HepG2 (cell line): ENCODE results near the gene IRF1. TPM values are rescaled to one million over a fixed set of nuclear protein-coding genes. Genes with fewer than 3 reads are reported as not detected.
A peak's percentile ranks its signal among the peaks of the same experiment; 100 is the strongest.

ENCODE experiments used
- KDM5B ChIP-seq: sonication (generic); formaldehyde crosslinking; IDR thresholded peaks from 2 replicates; pipeline ENCODE4 v1.4.0; 2020; ENCODE audit warnings: missing genetic modification reagents, mild to moderate bottlenecking, borderline replicate concordance
- polyA plus RNA-seq, 8 experiments: library from polyadenylated mRNA; depleted of rRNA in 3 of 8; stranded (reverse) in 7 of 8; unstranded in 1 of 8; fragments of >200 nt; fragmentation: Illumina TruSeq in 4 of 8; extraction: Trizol in 4 of 8; gene quantifications; 2 replicates each; pipeline versions ENCODE4 v1.2.1 to v1.2.3, GENCODE V29; 2011 to 2016; ENCODE audit warnings: low read depth in 4 of 8, missing spikeins in 1 of 8, mixed read lengths in 1 of 8; ENCODE audit not compliant: insufficient read depth in 1 of 8
- total RNA-seq, 5 experiments: library from RNA; depleted of rRNA; stranded (reverse); fragments of >200 nt; fragmentation: Illumina TruSeq; extraction: Trizol; gene quantifications; 2 replicates each; pipeline ENCODE4 v1.2.3, GENCODE V29; 2016; ENCODE audit warnings: low read depth in 1 of 5
- TF ChIP-seq, protein P1 (sequence below): sonication (generic); formaldehyde crosslinking; IDR thresholded peaks from 2 replicates; pipeline ENCODE4 v1.4.0; 2020; ENCODE audit warnings: mild to moderate bottlenecking, missing genetic modification reagents
- TF ChIP-seq, protein P2 (sequence below): sonication (generic); formaldehyde crosslinking; IDR thresholded peaks from 2 replicates; pipeline ENCODE4 v1.5.0; 2020; ENCODE audit warnings: mild to moderate bottlenecking, missing genetic modification reagents, borderline replicate concordance
- TF ChIP-seq, protein P3 (sequence below): sonication (generic); formaldehyde crosslinking; IDR thresholded peaks from 2 replicates; pipeline ENCODE4 v1.8.0; 2022; ENCODE audit warnings: mild to moderate bottlenecking, missing genetic modification reagents
- TF ChIP-seq, protein P4 (sequence below): sonication (generic); formaldehyde crosslinking; IDR thresholded peaks from 2 replicates; pipeline ENCODE4 v1.9.0; 2021; ENCODE audit warnings: mild to moderate bottlenecking, missing genetic modification reagents
- TF ChIP-seq, protein P5 (sequence below): sonication (generic); formaldehyde crosslinking; IDR thresholded peaks from 2 replicates; pipeline ENCODE4 v1.4.0; 2020; ENCODE audit warnings: missing genetic modification reagents
- TF ChIP-seq, protein P6 (sequence below): IDR thresholded peaks from 2 replicates; pipeline ENCODE4 v1.6.1; 2016; ENCODE audit warnings: low read depth
- TF ChIP-seq, protein P7 (sequence below): sonication (generic); formaldehyde crosslinking; IDR thresholded peaks from 2 replicates; pipeline ENCODE4 v1.5.1; 2020; ENCODE audit warnings: mild to moderate bottlenecking, missing genetic modification reagents, moderate library complexity

Gene IRF1
- total and polyA plus RNA-seq, 2 of the 13 experiments (the other 11 are each of a cell fraction or from before 2014, with no cell fraction given): 4.1 to 8.8 TPM

DNA sequence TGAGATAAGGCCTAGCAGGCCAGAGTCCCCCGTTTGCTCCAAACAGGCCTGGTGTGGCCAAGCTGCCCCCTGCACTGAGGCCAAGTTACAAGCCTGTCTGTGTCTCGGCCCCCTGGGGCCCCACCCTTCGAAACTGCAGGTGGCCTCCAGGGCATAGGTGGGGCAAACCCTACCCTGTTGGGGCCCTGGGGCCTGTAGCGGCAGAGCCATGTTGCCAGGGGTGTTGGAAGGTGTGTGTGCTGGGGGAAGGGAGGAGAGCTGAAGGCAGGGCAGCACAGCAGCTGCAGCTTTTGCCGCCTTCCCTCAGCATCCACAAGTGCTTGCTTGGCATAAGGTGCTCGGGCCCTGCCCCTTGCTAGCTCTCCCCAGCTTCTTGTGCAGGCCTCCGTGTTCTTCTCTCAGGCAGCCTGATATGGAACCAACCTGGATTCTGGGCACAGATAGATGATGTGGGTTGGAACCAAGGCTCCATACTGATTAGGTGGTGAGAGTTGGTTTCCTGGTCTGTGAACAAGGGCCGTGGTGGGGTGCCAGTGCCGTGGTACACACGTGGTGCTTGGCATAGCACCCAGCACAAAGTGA lies 12.7 kb downstream of the IRF1 start (continued):
- TF ChIP-seq, protein P1, sequence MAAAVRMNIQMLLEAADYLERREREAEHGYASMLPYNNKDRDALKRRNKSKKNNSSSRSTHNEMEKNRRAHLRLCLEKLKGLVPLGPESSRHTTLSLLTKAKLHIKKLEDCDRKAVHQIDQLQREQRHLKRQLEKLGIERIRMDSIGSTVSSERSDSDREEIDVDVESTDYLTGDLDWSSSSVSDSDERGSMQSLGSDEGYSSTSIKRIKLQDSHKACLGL: 0 out of 2 replicates have a peak, but pooled peaks have one; percentile 46
- TF ChIP-seq, protein P2, sequence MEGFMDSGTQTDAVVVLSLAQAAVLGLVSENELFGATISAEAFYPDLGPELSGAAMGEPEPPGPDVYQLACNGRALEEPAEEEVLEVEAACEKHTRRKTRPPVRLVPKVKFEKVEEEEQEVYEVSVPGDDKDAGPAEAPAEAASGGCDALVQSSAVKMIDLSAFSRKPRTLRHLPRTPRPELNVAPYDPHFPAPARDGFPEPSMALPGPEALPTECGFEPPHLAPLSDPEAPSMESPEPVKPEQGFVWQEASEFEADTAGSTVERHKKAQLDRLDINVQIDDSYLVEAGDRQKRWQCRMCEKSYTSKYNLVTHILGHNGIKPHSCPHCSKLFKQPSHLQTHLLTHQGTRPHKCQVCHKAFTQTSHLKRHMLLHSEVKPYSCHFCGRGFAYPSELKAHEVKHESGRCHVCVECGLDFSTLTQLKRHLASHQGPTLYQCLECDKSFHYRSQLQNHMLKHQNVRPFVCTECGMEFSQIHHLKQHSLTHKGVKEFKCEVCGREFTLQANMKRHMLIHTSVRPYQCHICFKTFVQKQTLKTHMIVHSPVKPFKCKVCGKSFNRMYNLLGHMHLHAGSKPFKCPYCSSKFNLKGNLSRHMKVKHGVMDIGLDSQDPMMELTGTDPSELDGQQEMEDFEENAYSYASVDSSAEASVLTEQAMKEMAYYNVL (CRISPR knock-in tag): peak; percentile 55; the same call in 1 of the 2 replicates
- TF ChIP-seq, protein P3, sequence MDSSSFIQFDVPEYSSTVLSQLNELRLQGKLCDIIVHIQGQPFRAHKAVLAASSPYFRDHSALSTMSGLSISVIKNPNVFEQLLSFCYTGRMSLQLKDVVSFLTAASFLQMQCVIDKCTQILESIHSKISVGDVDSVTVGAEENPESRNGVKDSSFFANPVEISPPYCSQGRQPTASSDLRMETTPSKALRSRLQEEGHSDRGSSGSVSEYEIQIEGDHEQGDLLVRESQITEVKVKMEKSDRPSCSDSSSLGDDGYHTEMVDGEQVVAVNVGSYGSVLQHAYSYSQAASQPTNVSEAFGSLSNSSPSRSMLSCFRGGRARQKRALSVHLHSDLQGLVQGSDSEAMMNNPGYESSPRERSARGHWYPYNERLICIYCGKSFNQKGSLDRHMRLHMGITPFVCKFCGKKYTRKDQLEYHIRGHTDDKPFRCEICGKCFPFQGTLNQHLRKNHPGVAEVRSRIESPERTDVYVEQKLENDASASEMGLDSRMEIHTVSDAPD (CRISPR knock-in tag): 0 out of 2 replicates have a peak, but pooled peaks have one; percentile 36
- TF ChIP-seq, protein P4, sequence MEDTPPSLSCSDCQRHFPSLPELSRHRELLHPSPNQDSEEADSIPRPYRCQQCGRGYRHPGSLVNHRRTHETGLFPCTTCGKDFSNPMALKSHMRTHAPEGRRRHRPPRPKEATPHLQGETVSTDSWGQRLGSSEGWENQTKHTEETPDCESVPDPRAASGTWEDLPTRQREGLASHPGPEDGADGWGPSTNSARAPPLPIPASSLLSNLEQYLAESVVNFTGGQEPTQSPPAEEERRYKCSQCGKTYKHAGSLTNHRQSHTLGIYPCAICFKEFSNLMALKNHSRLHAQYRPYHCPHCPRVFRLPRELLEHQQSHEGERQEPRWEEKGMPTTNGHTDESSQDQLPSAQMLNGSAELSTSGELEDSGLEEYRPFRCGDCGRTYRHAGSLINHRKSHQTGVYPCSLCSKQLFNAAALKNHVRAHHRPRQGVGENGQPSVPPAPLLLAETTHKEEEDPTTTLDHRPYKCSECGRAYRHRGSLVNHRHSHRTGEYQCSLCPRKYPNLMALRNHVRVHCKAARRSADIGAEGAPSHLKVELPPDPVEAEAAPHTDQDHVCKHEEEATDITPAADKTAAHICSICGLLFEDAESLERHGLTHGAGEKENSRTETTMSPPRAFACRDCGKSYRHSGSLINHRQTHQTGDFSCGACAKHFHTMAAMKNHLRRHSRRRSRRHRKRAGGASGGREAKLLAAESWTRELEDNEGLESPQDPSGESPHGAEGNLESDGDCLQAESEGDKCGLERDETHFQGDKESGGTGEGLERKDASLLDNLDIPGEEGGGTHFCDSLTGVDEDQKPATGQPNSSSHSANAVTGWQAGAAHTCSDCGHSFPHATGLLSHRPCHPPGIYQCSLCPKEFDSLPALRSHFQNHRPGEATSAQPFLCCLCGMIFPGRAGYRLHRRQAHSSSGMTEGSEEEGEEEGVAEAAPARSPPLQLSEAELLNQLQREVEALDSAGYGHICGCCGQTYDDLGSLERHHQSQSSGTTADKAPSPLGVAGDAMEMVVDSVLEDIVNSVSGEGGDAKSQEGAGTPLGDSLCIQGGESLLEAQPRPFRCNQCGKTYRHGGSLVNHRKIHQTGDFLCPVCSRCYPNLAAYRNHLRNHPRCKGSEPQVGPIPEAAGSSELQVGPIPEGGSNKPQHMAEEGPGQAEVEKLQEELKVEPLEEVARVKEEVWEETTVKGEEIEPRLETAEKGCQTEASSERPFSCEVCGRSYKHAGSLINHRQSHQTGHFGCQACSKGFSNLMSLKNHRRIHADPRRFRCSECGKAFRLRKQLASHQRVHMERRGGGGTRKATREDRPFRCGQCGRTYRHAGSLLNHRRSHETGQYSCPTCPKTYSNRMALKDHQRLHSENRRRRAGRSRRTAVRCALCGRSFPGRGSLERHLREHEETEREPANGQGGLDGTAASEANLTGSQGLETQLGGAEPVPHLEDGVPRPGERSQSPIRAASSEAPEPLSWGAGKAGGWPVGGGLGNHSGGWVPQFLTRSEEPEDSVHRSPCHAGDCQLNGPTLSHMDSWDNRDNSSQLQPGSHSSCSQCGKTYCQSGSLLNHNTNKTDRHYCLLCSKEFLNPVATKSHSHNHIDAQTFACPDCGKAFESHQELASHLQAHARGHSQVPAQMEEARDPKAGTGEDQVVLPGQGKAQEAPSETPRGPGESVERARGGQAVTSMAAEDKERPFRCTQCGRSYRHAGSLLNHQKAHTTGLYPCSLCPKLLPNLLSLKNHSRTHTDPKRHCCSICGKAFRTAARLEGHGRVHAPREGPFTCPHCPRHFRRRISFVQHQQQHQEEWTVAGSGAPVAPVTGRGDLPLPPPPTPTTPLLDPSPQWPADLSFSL (CRISPR knock-in tag): no peak
- TF ChIP-seq, protein P5, sequence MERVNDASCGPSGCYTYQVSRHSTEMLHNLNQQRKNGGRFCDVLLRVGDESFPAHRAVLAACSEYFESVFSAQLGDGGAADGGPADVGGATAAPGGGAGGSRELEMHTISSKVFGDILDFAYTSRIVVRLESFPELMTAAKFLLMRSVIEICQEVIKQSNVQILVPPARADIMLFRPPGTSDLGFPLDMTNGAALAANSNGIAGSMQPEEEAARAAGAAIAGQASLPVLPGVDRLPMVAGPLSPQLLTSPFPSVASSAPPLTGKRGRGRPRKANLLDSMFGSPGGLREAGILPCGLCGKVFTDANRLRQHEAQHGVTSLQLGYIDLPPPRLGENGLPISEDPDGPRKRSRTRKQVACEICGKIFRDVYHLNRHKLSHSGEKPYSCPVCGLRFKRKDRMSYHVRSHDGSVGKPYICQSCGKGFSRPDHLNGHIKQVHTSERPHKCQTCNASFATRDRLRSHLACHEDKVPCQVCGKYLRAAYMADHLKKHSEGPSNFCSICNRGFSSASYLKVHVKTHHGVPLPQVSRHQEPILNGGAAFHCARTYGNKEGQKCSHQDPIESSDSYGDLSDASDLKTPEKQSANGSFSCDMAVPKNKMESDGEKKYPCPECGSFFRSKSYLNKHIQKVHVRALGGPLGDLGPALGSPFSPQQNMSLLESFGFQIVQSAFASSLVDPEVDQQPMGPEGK (CRISPR knock-in tag): peak; percentile 81
- peak; percentile 69; the same call in 1 of the 2 replicates for TF ChIP-seq KDM5B (CRISPR knock-in tag)
- TF ChIP-seq, protein P6, sequence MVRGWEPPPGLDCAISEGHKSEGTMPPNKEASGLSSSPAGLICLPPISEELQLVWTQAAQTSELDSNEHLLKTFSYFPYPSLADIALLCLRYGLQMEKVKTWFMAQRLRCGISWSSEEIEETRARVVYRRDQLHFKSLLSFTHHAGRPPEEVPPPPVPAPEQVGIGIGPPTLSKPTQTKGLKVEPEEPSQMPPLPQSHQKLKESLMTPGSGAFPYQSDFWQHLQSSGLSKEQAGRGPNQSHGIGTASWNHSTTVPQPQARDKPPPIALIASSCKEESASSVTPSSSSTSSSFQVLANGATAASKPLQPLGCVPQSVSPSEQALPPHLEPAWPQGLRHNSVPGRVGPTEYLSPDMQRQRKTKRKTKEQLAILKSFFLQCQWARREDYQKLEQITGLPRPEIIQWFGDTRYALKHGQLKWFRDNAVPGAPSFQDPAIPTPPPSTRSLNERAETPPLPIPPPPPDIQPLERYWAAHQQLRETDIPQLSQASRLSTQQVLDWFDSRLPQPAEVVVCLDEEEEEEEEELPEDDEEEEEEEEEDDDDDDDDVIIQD (CRISPR knock-in tag): no peak
- TF ChIP-seq, protein P7, sequence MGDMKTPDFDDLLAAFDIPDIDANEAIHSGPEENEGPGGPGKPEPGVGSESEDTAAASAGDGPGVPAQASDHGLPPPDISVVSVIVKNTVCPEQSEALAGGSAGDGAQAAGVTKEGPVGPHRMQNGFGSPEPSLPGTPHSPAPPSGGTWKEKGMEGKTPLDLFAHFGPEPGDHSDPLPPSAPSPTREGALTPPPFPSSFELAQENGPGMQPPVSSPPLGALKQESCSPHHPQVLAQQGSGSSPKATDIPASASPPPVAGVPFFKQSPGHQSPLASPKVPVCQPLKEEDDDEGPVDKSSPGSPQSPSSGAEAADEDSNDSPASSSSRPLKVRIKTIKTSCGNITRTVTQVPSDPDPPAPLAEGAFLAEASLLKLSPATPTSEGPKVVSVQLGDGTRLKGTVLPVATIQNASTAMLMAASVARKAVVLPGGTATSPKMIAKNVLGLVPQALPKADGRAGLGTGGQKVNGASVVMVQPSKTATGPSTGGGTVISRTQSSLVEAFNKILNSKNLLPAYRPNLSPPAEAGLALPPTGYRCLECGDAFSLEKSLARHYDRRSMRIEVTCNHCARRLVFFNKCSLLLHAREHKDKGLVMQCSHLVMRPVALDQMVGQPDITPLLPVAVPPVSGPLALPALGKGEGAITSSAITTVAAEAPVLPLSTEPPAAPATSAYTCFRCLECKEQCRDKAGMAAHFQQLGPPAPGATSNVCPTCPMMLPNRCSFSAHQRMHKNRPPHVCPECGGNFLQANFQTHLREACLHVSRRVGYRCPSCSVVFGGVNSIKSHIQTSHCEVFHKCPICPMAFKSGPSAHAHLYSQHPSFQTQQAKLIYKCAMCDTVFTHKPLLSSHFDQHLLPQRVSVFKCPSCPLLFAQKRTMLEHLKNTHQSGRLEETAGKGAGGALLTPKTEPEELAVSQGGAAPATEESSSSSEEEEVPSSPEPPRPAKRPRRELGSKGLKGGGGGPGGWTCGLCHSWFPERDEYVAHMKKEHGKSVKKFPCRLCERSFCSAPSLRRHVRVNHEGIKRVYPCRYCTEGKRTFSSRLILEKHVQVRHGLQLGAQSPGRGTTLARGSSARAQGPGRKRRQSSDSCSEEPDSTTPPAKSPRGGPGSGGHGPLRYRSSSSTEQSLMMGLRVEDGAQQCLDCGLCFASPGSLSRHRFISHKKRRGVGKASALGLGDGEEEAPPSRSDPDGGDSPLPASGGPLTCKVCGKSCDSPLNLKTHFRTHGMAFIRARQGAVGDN (CRISPR knock-in tag): peak; percentile 94
